Activated CD4-positive, CD25-positive, alpha-beta regulatory T cell treated with anti-CD3 and anti-CD28 coated beads, Interleukin-2, amount 50 U/mL, for 24 hours (primary cell): Measurements from ENCODE around the gene LDB2.

Experiments
- ATAC-seq, 2 donors: fragments of 150-1000 bp; cut with Tn5 transposase; one replicate each; pipeline ENCODE4 v1.10.0; 2021; ENCODE audit warnings: mild to moderate bottlenecking in 1 of 2, moderate library complexity in 1 of 2

The LDB2 gene

DNA sequence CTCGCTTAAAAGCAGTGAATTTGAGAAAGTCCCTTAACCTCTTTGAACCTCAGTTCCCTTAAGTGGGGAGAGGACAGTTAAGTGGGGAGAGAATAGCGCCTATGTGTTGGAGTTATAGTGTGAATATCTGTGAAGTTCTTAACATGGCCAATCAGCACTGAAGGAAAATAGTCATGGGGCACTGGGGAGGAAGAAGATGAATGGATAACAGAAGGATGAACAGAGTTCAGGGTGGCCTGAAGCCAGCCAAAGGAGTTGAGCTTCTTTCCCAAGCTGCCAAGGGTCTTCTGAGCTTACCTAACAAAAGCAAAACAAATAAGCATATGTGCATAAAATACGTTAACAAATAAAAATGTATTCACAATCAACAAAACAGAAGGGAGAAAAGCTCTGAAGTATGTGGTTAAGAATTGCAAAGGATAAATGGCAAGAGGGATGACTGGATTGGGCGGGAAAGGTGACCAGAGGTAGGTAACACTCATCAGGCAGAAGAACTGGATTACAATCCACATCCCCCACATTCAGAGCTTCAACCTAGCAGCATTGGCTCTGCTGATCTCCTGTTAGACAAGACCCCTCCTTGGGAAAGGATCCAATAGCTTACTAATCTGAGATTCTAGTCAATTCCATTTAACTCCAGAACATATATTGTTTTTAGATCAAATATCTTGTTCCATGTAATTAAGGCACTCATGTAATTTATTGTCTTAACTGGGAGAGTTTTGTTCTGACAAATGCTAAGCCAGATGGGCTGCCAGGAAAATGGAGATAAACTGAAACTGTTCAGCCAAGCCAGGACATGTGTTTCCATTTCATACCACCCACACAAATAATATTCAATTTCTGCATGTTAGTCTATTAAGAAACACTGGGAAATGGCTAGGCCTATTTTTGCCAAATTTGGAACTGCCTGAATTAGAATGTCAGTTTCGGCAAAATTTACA is 221.2 kb downstream of the LDB2 start:
- ATAC-seq: no peak

DNA sequence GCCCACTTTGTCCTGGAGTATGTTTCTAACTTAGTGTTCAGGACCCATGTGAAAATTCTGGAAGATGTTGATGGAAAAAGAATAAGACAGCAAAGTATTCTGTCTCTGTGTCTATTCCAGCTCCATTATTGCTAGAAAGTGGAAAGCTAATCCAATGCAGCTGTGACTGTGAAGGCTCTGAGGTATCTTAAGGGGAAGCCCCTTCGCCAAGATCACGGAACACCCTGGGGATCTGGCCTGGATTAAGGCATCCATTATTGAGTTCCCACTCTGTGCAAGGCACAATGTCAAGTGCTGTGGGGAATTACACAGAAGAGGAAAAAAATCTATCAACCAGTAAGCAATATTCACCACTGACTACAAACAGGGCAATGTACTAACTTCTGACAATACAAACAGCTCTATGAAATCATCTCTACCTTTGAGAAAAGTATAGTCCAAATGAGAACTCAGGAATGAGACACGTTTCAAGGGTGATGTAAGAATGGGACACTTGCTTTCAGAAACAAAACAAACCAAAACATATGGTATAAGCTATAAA is 222.1 kb downstream of the LDB2 start:
- no peak for ATAC-seq

DNA sequence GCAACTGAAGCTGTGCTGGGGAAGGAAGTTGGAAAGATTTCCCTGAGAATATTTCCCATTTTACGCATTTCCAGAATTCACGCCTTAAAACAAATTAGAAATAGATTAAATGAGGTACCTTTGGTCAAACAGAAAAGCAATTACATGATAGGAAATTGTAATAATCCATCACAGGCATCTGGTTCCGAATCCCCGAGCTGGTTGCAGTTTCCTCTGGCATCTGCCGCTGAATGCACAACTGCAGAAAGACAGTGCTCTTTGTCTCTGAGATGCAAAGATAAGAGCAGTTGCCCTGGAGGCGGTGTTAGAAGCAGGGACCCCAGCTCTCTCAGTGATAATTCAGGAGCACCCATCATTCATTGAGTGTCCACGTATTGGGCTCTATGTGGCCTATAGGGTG is 224.4 kb downstream of the LDB2 start:
- no peak for ATAC-seq

DNA sequence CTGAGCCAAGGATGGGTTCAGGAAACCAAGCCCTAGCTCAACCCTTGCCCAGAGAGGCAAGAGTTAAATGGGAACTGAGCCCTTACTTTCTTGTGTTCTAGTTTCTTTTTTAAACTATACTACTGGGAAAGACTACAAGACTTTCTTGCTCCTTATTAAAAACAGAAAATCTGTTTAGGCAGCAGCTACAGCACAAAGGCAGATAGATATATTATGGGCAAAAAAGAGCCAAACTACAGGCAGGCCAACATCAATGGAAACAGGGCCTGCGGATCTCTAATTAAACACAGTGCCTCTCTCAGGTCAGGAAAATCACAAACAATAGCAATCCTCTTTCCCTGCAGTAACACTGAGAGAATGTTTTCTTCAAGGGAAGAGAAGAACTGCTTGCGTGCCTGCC is 226.0 kb downstream of the LDB2 start:
- ATAC-seq: no peak

DNA sequence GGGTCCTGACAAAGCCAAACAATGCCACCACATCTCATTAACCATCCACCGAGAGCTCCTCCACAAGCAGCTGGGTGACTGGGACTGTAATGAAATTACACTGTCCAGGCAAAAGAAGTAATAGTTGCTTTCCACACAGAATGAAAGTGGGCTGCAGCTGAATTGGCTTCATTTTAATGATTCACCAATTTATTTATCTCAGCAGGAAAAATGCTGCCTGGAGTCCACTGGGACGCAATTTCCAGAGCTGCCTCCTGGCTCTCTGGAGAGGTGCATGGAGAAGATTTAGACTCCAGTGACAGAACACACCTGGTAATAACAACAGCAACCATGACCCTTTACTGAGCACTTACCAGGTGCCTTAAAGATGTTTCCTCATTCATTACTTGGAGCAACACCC is 226.7 kb downstream of the LDB2 start:
- no peak for ATAC-seq

DNA sequence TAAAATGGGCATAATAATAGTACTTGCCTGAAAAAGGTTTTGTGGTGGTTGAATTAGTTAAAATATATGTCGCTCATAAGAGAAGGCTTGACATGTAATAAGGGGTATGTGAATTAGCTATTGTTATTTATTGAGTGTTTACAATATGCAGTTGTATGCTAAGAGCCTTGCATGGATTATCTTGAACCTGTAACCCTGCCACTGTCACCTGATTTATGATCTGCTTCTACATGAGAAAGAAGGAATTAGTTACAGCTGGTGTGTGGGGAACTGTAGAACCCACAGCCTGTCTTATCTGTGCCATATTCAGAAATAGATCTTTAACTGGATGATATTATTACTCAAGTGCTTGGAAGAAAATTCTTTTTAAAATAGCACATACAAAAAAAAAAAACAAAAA is 227.7 kb downstream of the LDB2 start:
- no peak for ATAC-seq

DNA sequence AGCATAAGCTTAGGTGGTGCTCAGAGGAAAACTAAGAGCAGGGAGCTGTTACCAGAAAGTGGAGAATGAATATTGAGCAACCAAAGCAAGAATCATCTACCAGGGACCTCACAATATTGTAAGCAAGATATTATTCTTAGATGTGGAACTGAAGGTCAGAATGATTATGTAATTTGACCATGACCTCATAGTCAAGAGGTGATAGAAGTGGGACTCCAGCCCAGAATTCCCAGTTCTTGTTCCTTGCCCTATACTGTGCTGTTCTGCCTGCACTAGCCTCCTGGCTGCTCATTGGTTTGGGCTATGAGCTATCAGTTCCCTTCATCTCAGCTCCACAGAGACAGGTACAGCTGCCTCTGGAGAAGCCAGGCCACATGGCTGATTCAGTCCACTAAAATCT is 229.4 kb downstream of the LDB2 start:
- no peak for ATAC-seq

DNA sequence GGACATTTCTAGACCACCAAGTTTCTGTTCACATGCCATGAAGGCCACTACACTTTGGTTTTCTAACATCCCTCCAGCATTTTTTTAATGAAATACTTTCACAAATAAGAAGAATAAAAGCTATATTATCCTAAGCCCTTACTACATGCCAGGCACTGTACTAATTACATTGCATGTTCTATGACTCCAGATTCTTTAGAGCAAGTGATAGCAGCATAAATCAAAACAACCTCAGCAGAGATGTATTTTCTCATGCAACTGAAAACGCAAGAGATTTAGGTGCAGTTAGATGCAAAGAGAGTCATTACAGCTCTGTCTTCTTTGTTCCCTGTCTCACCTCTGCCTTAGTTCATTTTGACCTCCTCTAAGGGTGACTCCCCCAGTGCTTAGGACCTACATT is 230.0 kb downstream of the LDB2 start:
- no peak for ATAC-seq

DNA sequence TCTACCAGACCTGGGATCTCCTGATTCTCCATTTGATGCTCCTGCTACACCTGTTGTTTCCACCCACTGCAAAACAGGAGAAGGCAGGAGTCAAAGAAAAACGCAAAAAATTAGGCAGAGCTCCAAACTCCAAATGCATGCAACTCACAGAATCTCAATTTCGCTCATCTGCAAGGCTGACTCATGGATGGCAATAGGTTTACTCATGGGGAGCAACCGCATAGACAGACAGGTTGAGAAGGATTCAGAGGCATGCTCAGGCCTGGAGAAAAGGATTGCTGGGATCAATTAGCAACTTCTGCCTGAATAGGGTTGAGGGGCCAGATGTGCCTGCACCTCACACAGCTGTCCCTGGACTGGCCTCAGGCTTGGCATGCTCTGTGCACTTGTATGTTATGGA is 231.0 kb downstream of the LDB2 start:
- no peak for ATAC-seq

DNA sequence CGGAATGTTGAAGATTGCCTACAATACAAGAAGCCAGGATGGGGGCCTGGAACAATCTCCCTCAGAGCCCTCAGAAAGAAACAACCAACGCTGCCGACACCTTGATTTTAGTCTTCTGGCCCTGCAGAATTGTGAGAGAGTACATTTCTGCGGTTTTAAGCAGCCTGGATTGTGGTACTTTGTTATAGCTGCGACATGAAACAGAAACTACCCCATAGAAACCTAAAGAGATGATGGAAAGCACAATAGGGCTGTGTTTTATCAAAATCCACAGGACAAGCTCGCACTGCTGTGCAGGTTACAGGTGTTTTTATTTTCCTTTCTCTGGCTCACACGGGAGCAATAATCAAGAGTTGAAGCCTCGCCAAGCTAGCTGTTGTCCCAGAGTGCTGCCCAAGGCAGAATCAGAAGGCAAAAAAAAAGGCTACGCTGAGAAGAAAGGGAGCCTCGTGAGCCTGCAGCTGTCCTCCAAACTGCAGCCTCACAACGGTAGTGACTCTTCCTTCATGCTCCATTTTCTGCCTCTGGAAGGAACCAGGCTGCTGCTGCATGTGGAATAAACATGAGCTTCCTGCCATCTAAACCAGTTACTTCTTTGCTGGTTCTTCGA is 232.4 kb downstream of the LDB2 start:
- no peak for ATAC-seq

DNA sequence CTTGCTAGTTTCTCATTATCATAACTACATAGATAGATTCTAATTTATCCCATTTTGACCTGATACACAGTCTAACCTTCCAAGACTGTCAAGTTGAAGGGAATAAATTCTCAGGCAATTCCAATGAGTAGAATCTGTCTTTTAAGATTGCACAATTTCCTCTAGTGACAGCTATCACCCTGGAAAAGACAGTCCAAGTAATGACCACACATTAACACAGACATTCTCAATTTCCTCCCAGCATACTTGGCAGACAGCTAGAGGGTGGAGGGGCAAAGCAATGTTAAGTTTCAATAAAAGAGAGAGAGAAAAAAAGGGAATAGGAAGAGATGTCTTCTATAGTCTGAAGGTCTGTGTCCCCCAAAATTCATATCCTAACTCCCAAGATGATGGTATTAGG is 234.7 kb downstream of the LDB2 start:
- ATAC-seq: no peak

DNA sequence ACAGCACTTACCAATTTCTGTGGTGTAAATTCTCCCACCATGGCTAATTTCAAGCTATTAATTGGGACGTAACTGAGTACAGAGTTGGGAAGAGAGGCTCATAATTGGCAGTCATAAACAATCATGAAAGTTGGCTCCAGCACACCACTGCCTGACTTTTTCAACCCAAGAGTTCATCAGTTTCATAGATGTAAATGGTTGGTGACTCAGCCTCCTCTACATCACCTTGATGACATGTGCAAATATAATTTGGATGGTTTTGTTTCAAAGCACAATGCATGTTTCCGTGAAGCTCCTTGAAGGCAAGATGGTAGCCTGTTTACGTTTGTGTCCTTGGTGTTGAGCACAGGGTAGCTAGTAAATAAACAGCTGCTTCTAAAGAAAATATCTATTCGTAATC is 235.1 kb downstream of the LDB2 start:
- no peak for ATAC-seq

DNA sequence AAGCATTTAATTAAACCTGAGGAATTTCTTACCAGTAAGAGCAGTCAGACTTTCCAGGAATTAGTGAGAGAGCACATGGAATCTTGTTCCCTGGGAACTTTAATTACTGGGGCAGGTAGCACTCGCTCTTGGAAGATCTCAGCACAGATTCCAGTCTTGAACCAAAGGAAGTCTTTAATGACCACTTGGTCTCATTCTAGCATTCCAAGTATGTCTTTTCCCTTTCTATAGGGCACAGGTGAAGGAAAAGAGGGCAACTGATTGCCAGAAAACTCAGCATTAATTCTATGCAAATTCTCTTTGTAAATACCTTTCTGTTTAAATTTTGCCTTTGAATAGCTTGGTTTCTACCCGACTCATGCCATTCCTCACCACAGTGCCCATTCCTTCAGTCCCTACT is 236.6 kb downstream of the LDB2 start:
- no peak for ATAC-seq

DNA sequence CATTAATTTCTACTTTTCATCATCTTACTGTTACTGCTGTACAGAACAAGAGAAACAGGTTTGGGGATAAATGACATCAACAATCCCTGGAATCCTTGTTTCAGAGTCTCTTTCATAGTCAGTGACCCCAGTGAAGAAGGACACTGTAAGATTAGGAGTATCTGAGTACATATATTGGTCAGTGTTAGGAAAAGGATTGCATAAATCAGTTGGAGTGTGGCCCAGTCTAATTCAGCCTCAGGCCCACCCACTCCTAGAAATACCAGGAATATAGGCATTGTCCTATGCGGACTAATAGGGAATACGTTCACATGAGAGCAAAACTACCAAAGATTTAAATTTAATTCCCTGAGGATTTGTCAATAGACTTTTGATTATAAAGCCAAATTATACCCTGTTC is 237.8 kb downstream of the LDB2 start:
- no peak for ATAC-seq

DNA sequence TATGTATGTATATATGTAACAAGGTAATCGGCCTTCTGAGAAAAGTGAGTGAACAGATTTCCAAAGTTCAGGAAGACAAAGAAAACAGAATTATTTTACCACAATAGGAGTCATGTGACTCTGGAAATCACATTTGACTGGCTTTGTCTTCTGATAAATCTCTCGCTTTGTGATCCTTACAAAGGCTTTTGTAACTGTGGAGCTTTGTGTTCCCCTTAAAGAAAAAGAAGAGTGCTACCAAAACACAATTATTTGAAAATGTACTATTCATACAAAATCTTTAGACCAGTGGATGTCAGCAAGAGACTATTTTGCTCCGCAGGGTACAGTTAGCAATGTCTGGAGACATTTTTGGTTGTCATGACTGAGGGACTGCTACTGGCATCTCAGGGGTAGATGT is 238.8 kb downstream of the LDB2 start:
- no peak for ATAC-seq

DNA sequence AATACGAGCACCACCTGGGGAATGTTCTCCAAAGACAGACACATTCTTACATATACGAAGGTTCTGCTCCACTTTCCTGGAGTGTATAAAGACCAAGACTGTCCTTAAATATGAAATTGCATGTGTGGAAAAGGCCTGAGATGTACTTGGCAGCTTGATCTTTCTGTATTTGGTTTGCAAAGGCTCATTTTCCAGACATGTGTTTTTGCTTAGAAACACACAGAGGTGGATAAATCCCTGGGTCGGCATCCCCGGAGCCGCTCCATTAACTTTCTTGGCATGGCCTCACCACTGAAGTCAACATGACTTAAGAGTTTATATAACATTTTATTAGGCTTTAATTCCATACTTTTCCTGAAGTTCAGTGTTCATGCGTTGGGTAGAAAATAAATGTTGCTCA is 239.4 kb downstream of the LDB2 start:
- no peak for ATAC-seq

DNA sequence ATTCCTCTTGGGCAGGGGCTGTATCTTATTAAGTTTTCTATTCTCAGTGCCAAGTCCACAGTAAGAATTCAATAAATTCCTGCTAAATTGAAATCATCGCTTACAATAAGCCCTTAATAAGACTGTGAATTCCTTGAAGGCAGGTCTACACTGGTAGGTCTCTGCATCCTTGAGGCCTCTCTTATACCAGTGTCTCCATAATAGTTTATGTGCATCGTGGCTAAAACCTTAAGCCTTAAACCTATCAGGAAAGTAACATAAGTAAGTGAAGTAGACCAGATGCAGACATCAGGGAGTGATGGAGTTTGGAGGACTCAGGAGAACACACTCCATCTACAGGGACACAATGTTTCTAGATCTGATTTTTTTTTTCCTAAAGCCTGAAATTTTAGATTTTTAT is 240.3 kb downstream of the LDB2 start:
- no peak for ATAC-seq

DNA sequence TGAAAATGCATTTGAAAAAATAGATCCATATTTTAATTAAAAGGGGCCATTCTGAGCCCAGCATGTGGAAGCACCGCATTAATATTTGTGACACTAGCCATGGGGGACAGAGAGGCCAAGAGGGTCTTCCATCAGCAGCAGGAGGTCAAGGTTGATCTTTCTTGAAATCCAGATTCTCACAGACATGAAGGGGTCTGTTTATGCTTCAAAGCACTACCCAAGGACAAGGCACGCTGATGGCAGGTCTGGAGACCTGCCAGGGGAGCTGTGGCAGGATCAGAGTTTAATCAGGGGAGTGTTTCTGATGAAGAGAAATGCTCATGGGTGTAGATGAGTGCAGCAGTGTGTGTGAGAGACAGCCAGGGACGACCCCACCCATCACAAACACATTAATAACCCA is 243.3 kb downstream of the LDB2 start:
- no peak for ATAC-seq

DNA sequence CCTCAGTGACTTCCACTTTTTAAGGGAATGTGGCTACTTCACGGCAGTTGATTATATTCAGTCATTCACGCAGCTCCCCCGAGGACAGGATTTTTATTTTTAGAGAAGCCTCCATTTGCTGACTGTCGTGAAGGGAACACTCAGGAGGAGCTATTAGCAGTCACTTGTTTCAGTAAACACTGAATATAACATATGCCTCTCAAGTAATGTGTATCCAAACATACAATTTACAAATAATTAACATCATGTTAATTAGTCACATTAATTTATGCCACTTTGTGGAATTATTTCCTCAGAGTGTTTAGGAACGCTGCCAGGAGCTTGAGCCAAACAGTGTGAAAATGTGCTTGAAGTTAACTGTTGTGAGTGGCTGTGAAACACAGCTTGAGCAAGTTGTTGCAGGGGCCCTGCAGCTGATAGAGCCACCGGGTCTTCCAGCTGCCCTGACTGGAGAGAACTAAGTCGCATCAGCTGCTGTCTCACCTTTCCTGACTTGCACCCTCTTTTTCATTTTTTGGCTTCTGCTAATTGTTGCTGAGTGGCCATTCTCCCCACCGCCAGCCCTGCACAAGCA is 245.6 kb downstream of the LDB2 start:
- ATAC-seq: no peak

DNA sequence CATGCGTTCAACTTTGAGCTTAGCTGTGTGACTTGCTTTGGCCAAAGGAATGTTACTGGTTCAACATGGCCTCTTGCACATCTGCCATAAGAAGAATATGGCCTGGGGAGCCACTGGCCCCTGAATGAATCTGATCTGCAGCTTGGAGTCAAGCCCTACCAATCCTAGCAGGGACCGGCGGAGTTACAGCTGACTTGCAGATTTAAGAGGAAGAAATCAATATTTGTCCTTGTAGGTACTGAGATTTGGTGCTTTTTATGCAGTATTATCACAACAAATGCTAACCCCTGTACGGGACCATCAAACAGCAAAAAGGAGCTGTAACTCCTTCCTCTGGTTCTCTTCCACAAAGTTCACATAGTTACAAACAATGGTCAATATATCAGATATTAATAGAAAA is 252.0 kb downstream of the LDB2 start:
- no peak for ATAC-seq

DNA sequence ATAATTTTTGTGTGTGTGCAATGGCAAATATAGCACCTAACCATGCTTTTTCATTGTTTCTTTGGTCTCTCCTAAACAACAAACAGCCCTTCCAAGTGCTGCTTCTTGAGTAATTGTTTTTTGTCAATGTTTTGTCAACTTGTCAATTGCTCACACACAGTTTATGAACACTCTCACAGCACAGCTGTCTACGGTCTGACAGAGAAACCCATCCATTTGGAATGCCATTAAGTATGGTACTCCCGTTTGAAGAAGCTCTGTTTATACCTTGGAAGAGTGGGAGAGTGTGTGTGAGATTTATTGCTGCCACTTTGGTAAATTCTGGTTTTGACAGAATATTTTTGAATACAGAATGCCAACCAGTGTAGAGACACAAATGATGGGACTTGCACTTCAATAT is 254.6 kb downstream of the LDB2 start:
- ATAC-seq: no peak

DNA sequence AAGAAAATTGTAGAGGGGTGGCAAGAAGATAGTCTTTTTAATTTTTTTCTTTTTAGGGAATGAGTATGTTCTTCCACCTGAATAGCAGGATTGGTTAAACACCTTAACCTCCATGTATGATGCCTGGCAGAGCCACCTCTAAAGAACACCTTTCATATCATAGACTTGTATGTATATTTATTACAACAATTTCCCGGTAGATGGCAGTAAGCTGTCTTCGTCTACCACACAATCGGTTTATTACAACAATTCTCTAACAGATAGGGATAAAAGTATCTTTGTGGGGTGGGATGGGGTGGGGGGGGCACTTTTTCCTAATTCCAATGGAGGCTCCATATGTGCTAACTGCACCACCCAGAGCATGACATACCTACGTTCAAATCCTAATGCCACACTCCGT is 255.5 kb downstream of the LDB2 start:
- no peak for ATAC-seq

DNA sequence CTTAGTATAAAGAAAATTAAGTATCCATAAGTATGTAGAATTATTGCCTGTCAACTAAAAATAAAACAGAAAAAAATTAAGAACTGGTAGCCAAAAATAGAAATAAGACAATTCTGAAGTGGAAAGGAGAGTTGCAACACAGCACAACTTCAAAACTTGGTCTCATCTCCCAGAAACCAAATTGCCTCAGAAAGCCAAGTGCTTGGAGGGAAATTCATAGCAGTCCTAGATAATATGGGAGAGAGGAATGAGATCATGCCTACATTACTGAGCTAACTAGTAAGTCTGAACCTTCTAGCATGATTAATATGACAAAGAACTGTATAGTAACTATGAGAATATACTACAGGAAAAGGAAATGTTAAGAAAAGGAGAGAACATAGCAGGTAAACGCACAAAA is 256.5 kb downstream of the LDB2 start:
- ATAC-seq: no peak
